ENCODE data around the gene VWA5B1. TPM values are rescaled to one million over a fixed set of nuclear protein-coding genes. Genes with fewer than 3 reads are reported as not detected.

The VWA5B1 gene
- total RNA-seq, 5 donors from 2014 or later (not counting 1 experiment from before 2014, with no cell fraction given), result 0.13 to 0.18 (median 0.15) TPM; not detected in 1

DNA sequence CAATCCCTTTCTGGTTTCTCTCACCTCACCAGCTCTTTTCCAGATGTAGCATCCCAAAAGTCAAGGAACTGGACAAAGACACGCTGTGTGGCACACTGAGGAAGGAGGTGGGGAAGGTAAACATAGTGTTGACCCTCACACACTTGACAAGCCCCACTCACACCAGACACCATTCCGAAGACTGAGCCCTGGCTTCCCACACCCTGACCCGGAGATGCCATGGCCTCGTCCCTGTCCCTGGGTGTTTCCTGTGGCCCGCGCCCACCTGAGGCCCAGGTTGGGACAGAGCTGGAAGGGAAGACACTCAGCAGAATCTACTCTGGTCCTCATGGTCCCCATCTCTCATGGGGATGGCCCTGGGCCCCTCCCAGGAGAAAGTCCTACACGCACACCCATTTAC lies 16.4 kb downstream of the VWA5B1 start:
- Histone ChIP-seq H3K4me3 (ENCODE audit: control insufficient read depth in 1 of 2, extremely low read depth in 1 of 2, low read length in 1 of 2) (no peak overlapping the region), H3K4me1 (ENCODE audit: control insufficient read depth in 1 of 2, extremely low read depth in 1 of 2, insufficient read depth in 2 of 2, low read length in 2 of 2) (no peaks in the 10 kb centered on the region), H3K27ac (ENCODE audit: low read length) (no peak overlapping the region), H3K27me3 (replicated peaks in 1 of 2; ENCODE audit: control insufficient read depth in 2 of 2, extremely low read depth in 1 of 2, insufficient read depth in 2 of 2, low read length in 1 of 2) (peaks cover 0 to 9% of the 10 kb centered on the region in 2 experiments), H3K9me3 (no peaks in the 10 kb centered on the region), H3K36me3 (ENCODE audit: control insufficient read depth in 2 of 2, extremely low read depth in 1 of 2, insufficient read depth in 1 of 2, low read length in 1 of 2) (no peaks in the 10 kb centered on the region)
- Mint-ChIP-seq H3K27me3 (peaks cover 2 to 3% of the 10 kb centered on the region in 2 donors), H3K36me3 (peaks cover 6% of the 10 kb centered on the region), H3K4me1 (no peaks in the 10 kb centered on the region), H3K27ac (no peak overlapping the region), H3K9me3 (no peaks in the 10 kb centered on the region), H3K4me3 (no peak overlapping the region)
- ATAC-seq (replicated peaks in 1 of 4), result no peak
- POLR2A ChIA-PET, result no interaction called here
- WGBS (ENCODE audit: insufficient coverage), result 95% methylated on average over 5 of the region's 7 CpGs
- DNase-seq, result no peak
- CTCF ChIA-PET, result no interaction called here

DNA sequence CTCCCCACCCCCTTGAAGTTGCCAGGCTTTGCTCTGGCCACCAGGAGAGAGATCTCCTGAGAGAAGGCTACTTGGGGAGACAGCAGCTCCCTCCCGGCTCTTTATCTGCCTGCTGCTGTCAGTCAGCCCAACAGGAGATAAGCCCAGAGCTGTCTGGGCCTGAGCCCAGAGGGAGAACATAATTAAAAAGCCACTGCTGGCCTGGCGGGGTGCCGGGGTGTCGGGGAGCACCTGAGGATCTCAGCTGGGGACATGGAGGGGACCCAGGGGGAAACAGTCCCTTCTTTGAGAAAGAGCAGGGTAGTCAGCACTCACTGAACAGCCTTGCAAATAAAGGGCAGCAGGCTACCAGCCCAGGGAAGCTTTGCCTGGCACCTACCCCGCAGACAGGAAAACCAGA lies 17.9 kb downstream of the VWA5B1 start:
- WGBS (ENCODE audit: insufficient coverage), result 89% methylated on average over 4 of the region's 5 CpGs
- Mint-ChIP-seq H3K36me3 (peaks cover 7% of the 10 kb centered on the region), H3K27ac (no peak overlapping the region), H3K27me3 (peaks cover 2% of the 10 kb centered on the region in 2 donors), H3K4me1 (no peaks in the 10 kb centered on the region), H3K4me3 (no peak overlapping the region), H3K9me3 (no peaks in the 10 kb centered on the region)
- DNase-seq, result no peak
- H3K4me1 ChIP-seq (ENCODE audit: control insufficient read depth in 1 of 2, extremely low read depth in 1 of 2, insufficient read depth in 2 of 2, low read length in 2 of 2), result no peaks in the 10 kb centered on the region
- no peaks in the 10 kb centered on the region for H3K36me3 ChIP-seq (ENCODE audit: control insufficient read depth in 2 of 2, extremely low read depth in 1 of 2, insufficient read depth in 1 of 2, low read length in 1 of 2)
- CTCF ChIA-PET, result no interaction called here
- POLR2A ChIA-PET, result no interaction called here
- no peak overlapping the region for H3K4me3 ChIP-seq (ENCODE audit: control insufficient read depth in 1 of 2, extremely low read depth in 1 of 2, low read length in 1 of 2)
- ATAC-seq (replicated peaks in 1 of 4), result no peak
- H3K27me3 ChIP-seq (replicated peaks in 1 of 2; ENCODE audit: control insufficient read depth in 2 of 2, extremely low read depth in 1 of 2, insufficient read depth in 2 of 2, low read length in 1 of 2), result peaks cover 0 to 8% of the 10 kb centered on the region in 2 experiments
- H3K27ac ChIP-seq (ENCODE audit: low read length), result no peak overlapping the region
- no peaks in the 10 kb centered on the region for H3K9me3 ChIP-seq

DNA sequence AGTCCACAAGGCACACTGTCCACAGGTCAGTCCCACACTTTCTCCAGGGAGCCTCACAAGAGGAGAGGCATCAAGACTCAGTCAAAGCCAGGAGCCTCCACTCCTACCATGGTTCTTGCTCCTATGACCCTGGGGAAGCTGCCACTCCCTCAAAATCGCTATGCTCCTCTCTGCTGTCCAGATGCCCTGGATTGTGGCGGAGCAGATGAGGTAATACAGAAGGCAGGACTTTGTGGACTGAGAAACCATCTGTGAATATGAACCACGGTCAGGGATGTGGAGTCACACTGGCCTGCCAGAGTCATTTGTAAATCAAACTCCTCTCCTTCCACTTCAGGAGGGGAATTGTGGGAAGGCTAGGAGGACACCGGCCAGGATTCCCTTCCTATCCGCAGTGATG lies 20.6 kb downstream of the VWA5B1 start:
- Mint-ChIP-seq H3K4me1 (no peaks in the 10 kb centered on the region), H3K4me3 (no peak overlapping the region), H3K27ac (no peak overlapping the region), H3K27me3 (peaks cover 0 to 8% of the 10 kb centered on the region in 2 donors), H3K36me3 (peaks cover 16% of the 10 kb centered on the region), H3K9me3 (no peaks in the 10 kb centered on the region)
- ChIA-PET POLR2A (no interaction called here), CTCF (no interaction called here)
- no peaks in the 10 kb centered on the region for H3K9me3 ChIP-seq
- H3K27ac ChIP-seq (ENCODE audit: low read length), result no peak overlapping the region
- H3K36me3 ChIP-seq (ENCODE audit: control insufficient read depth in 2 of 2, extremely low read depth in 1 of 2, insufficient read depth in 1 of 2, low read length in 1 of 2), result no peaks in the 10 kb centered on the region
- peaks cover 0 to 8% of the 10 kb centered on the region in 2 experiments for H3K27me3 ChIP-seq (replicated peaks in 1 of 2; ENCODE audit: control insufficient read depth in 2 of 2, extremely low read depth in 1 of 2, insufficient read depth in 2 of 2, low read length in 1 of 2)
- no peak overlapping the region for H3K4me3 ChIP-seq (ENCODE audit: control insufficient read depth in 1 of 2, extremely low read depth in 1 of 2, low read length in 1 of 2)
- DNase-seq (no peak), ATAC-seq (replicated peaks in 1 of 4) (no peak)
- H3K4me1 ChIP-seq (ENCODE audit: control insufficient read depth in 1 of 2, extremely low read depth in 1 of 2, insufficient read depth in 2 of 2, low read length in 2 of 2), result no peaks in the 10 kb centered on the region
- 62% methylated on average over 2 of the region's 5 CpGs for WGBS (ENCODE audit: insufficient coverage)

DNA sequence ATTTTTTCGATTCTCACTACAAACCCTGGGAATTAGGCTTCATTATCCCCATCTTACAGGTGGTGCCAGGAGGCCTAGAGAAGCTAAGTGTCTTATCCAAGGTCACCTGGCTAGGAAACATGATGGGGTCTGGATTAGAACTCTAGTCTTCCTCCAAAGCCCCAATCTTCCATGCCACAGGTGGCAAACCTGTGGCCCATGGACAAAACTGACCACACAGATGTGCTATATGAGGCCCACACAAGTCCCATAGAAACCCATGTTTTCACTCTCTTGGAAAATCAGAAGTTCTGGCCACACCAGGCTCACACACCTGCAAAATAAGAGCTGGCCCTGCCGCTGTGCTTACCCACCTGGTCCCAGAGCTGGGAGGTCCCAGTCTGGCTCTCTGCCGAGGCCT lies 21.6 kb downstream of the VWA5B1 start:
- peaks cover 0 to 10% of the 10 kb centered on the region in 2 experiments for H3K27me3 ChIP-seq (replicated peaks in 1 of 2; ENCODE audit: control insufficient read depth in 2 of 2, extremely low read depth in 1 of 2, insufficient read depth in 2 of 2, low read length in 1 of 2)
- H3K9me3 ChIP-seq, result no peaks in the 10 kb centered on the region
- no peaks in the 10 kb centered on the region for H3K4me1 Mint-ChIP-seq
- ChIA-PET CTCF (no interaction called here), POLR2A (no interaction called here)
- H3K4me3 Mint-ChIP-seq, result no peak overlapping the region
- ATAC-seq (replicated peaks in 1 of 4) (no peak), DNase-seq (no peak)
- H3K4me1 ChIP-seq (ENCODE audit: control insufficient read depth in 1 of 2, extremely low read depth in 1 of 2, insufficient read depth in 2 of 2, low read length in 2 of 2), result no peaks in the 10 kb centered on the region
- peaks cover 16% of the 10 kb centered on the region for H3K36me3 Mint-ChIP-seq
- no peaks in the 10 kb centered on the region for H3K9me3 Mint-ChIP-seq
- no peak overlapping the region for H3K27ac Mint-ChIP-seq
- peaks cover 0 to 8% of the 10 kb centered on the region in 2 donors for H3K27me3 Mint-ChIP-seq
- no peak overlapping the region for H3K4me3 ChIP-seq (ENCODE audit: control insufficient read depth in 1 of 2, extremely low read depth in 1 of 2, low read length in 1 of 2)
- no peak overlapping the region for H3K27ac ChIP-seq (ENCODE audit: low read length)
- no peaks in the 10 kb centered on the region for H3K36me3 ChIP-seq (ENCODE audit: control insufficient read depth in 2 of 2, extremely low read depth in 1 of 2, insufficient read depth in 1 of 2, low read length in 1 of 2)
- 100% methylated on average over 2 of the region's 3 CpGs for WGBS (ENCODE audit: insufficient coverage)

DNA sequence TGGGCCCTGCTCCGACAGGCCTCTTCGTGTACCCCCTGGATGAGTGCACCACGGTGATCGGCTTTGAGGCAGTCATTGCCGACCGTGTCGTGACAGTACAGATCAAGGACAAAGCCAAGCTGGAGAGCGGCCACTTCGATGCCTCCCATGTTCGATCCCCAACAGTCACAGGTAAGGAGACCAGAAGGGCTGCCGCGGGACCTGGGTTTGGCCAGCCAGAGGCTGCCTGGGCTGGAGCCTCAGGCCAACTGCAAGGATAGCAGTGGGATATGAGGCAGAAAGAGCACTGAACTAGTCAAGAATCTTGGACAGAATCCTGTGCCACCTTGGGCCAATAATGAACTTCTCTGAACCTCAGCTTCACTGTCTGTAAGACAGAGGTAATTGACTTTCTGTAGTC lies 22.1 kb downstream of the VWA5B1 start:
- POLR2A ChIA-PET, result no interaction called here

DNA sequence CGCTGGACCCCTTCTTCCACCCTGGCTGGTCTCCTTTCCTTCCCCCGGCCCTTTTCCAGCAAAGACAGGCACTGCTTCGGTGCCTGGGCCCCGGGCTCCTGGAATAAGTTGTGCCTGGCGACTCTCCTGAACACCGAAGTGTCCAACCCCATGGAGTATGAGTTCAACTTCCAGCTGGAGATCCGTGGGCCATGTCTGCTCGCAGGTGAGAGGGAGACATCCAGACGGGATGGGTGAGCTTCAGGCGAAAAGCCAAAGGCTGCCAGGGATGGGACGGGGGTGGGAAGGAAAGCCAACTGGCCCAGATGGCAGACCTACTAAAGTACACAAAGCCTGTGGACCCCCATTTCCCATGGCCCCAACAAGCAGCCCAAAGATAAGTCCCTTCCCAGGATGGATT lies 26.8 kb downstream of the VWA5B1 start:
- Mint-ChIP-seq H3K4me1 (peaks cover 20 to 29% (median 20%) of the 10 kb centered on the region in 3 donors), H3K27ac (no peak overlapping the region), H3K27me3 (peaks cover 0 to 15% of the 10 kb centered on the region in 2 donors), H3K4me3 (no peak overlapping the region), H3K9me3 (no peaks in the 10 kb centered on the region), H3K36me3 (peaks cover 10% of the 10 kb centered on the region)
- ATAC-seq (replicated peaks in 1 of 4) (no peak), DNase-seq (no peak)
- H3K4me3 ChIP-seq (ENCODE audit: control insufficient read depth in 1 of 2, extremely low read depth in 1 of 2, low read length in 1 of 2), result no peak overlapping the region
- peaks cover 0 to 18% of the 10 kb centered on the region in 2 experiments for H3K4me1 ChIP-seq (ENCODE audit: control insufficient read depth in 1 of 2, extremely low read depth in 1 of 2, insufficient read depth in 2 of 2, low read length in 2 of 2)
- peaks cover 0 to 11% of the 10 kb centered on the region in 2 experiments for H3K27me3 ChIP-seq (replicated peaks in 1 of 2; ENCODE audit: control insufficient read depth in 2 of 2, extremely low read depth in 1 of 2, insufficient read depth in 2 of 2, low read length in 1 of 2)
- H3K36me3 ChIP-seq (ENCODE audit: control insufficient read depth in 2 of 2, extremely low read depth in 1 of 2, insufficient read depth in 1 of 2, low read length in 1 of 2), result no peaks in the 10 kb centered on the region
- H3K27ac ChIP-seq (ENCODE audit: low read length), result no peak overlapping the region
- no peaks in the 10 kb centered on the region for H3K9me3 ChIP-seq
- WGBS (ENCODE audit: insufficient coverage), result 88% methylated on average over 8 of the region's 11 CpGs
- CTCF ChIA-PET, result no interaction called here
- POLR2A ChIA-PET, result no interaction called here

More for the DNA sequence above, 22.1 kb downstream of the VWA5B1 start:
- Mint-ChIP-seq H3K4me3 (no peak overlapping the region), H3K27ac (no peak overlapping the region), H3K27me3 (peaks cover 0 to 8% of the 10 kb centered on the region in 2 donors), H3K36me3 (peaks cover 16% of the 10 kb centered on the region), H3K9me3 (no peaks in the 10 kb centered on the region), H3K4me1 (no peaks in the 10 kb centered on the region)
- ATAC-seq (replicated peaks in 1 of 4) (no peak), DNase-seq (no peak)
- no peaks in the 10 kb centered on the region for H3K36me3 ChIP-seq (ENCODE audit: control insufficient read depth in 2 of 2, extremely low read depth in 1 of 2, insufficient read depth in 1 of 2, low read length in 1 of 2)
- CTCF ChIA-PET, result no interaction called here
- no peaks in the 10 kb centered on the region for H3K4me1 ChIP-seq (ENCODE audit: control insufficient read depth in 1 of 2, extremely low read depth in 1 of 2, insufficient read depth in 2 of 2, low read length in 2 of 2)
- H3K9me3 ChIP-seq, result no peaks in the 10 kb centered on the region
- WGBS (ENCODE audit: insufficient coverage), result 90% methylated on average over 11 of the region's 12 CpGs
- H3K27me3 ChIP-seq (replicated peaks in 1 of 2; ENCODE audit: control insufficient read depth in 2 of 2, extremely low read depth in 1 of 2, insufficient read depth in 2 of 2, low read length in 1 of 2), result peaks cover 0 to 12% of the 10 kb centered on the region in 2 experiments
- H3K27ac ChIP-seq (ENCODE audit: low read length), result no peak overlapping the region
- H3K4me3 ChIP-seq (ENCODE audit: control insufficient read depth in 1 of 2, extremely low read depth in 1 of 2, low read length in 1 of 2), result no peak overlapping the region

DNA sequence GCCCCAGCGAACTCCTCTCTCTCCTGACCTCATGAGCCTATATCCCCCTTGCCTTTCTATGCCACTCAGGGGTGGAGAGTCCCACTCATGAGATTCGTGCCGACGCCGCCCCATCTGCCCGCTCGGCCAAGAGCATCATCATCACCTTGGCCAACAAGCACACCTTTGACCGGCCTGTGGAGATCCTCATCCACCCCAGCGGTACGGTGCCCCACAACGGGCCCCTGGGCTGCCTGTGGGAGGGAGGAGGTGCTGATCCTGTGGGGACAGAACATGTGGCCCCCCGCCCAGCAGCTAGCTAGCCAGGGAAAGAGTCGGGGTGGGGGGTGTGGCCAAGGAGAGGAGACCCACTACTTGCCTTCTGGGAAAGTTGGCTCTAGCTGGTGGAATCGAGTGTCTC lies 27.8 kb downstream of the VWA5B1 start:
- Mint-ChIP-seq H3K27me3 (peaks cover 0 to 13% of the 10 kb centered on the region in 2 donors), H3K4me1 (peaks cover 22 to 40% (median 29%) of the 10 kb centered on the region in 3 donors), H3K36me3 (peaks cover 9% of the 10 kb centered on the region), H3K4me3 (no peak overlapping the region), H3K9me3 (no peaks in the 10 kb centered on the region), H3K27ac (no peak overlapping the region)
- POLR2A ChIA-PET, result interaction anchor here in 1 of 2 donors (0.6 kb wide), 1 partner anchor 967 kb away, joined by 3 read pairs; no protein-coding TSS in a partner anchor
- ATAC-seq (replicated peaks in 1 of 4) (no peak), DNase-seq (no peak)
- Histone ChIP-seq H3K4me1 (ENCODE audit: control insufficient read depth in 1 of 2, extremely low read depth in 1 of 2, insufficient read depth in 2 of 2, low read length in 2 of 2) (peaks cover 0 to 26% of the 10 kb centered on the region in 2 experiments), H3K27ac (ENCODE audit: low read length) (no peak overlapping the region), H3K36me3 (ENCODE audit: control insufficient read depth in 2 of 2, extremely low read depth in 1 of 2, insufficient read depth in 1 of 2, low read length in 1 of 2) (no peaks in the 10 kb centered on the region), H3K4me3 (ENCODE audit: control insufficient read depth in 1 of 2, extremely low read depth in 1 of 2, low read length in 1 of 2) (no peak overlapping the region), H3K9me3 (no peaks in the 10 kb centered on the region), H3K27me3 (replicated peaks in 1 of 2; ENCODE audit: control insufficient read depth in 2 of 2, extremely low read depth in 1 of 2, insufficient read depth in 2 of 2, low read length in 1 of 2) (peaks cover 0 to 11% of the 10 kb centered on the region in 2 experiments)
- WGBS (ENCODE audit: insufficient coverage), result 89% methylated on average over 10 of the region's 14 CpGs
- CTCF ChIA-PET, result no interaction called here
